ENCODE measurements around the gene SLC26A6. TPM values are rescaled to one million over a fixed set of nuclear protein-coding genes. Genes with fewer than 3 reads are reported as not detected.

Gene SLC26A6
- total and polyA plus RNA-seq, 4 donors, result 4.4 to 13.1 (median 6.3) TPM

DNA sequence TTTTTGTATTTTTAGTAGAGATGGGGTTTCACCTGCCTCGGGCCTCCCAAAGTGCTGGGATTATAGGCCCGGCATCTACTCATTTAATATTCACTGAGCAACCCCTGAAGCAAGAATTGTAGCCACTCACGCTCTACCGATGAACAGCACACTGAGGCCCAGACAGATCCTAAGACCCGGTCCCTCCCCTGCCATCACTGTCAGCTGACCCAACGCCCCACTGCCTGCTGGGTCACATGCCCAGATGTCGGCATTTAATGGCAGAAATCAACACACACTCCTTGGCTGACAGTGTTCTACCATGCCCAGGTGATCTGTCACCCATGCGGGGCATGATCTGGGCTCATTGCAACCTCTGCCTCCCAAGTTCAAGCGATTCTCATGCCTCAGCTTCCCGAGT is 10.5 kb downstream of the SLC26A6 start (continued):
- TF ChIP-seq, protein P1, sequence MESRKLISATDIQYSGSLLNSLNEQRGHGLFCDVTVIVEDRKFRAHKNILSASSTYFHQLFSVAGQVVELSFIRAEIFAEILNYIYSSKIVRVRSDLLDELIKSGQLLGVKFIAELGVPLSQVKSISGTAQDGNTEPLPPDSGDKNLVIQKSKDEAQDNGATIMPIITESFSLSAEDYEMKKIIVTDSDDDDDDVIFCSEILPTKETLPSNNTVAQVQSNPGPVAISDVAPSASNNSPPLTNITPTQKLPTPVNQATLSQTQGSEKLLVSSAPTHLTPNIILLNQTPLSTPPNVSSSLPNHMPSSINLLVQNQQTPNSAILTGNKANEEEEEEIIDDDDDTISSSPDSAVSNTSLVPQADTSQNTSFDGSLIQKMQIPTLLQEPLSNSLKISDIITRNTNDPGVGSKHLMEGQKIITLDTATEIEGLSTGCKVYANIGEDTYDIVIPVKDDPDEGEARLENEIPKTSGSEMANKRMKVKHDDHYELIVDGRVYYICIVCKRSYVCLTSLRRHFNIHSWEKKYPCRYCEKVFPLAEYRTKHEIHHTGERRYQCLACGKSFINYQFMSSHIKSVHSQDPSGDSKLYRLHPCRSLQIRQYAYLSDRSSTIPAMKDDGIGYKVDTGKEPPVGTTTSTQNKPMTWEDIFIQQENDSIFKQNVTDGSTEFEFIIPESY (IDR thresholded peaks at IDR 0.05), result no peak
- TF ChIP-seq HNF4A (conservative IDR thresholded peaks at IDR 0.05), result no peak
- TF ChIP-seq RAD21 (IDR thresholded peaks at IDR 0.05), result no peak
- no peak for TF ChIP-seq JUND (IDR thresholded peaks at IDR 0.05)
- no peak for TF ChIP-seq HNF4G (IDR thresholded peaks at IDR 0.05)
- TF ChIP-seq TAF1 (conservative IDR thresholded peaks at IDR 0.05), result no peak
- TF ChIP-seq FOXA2 (IDR thresholded peaks at IDR 0.05), result no peak
- TF ChIP-seq FOXA1 (IDR thresholded peaks at IDR 0.05), result no peak

- no peak for DNase-seq (ENCODE audit: low spot score)
- WGBS, result 82% methylated on average over 6 of the region's 6 CpGs
- Histone ChIP-seq H3K9me3 (ENCODE audit: control insufficient read depth in 4 of 4, low read length in 3 of 4) (no peaks in the 10 kb centered on the region), H3K4me1 (ENCODE audit: control insufficient read depth in 4 of 4, insufficient read depth in 4 of 4, low read length in 3 of 4) (no peaks in the 10 kb centered on the region), H3K27ac (ENCODE audit: low read depth in 1 of 2, low read length in 2 of 2) (no peak overlapping the region), H3K27me3 (ENCODE audit: control insufficient read depth in 4 of 4, insufficient read depth in 4 of 4, low read length in 3 of 4) (no peaks in the 10 kb centered on the region), H3K9ac (ENCODE audit: low read depth in 1 of 2, low read length in 2 of 2) (no peak overlapping the region), H3K4me3 (ENCODE audit: low read depth in 1 of 3, low read length in 3 of 3) (no peak overlapping the region), H3K36me3 (ENCODE audit: control insufficient read depth in 4 of 4, insufficient read depth in 3 of 4, low read depth in 1 of 4, low read length in 3 of 4) (peaks cover 4 to 34% (median 7%) of the 10 kb centered on the region in 4 donors)
- TF ChIP-seq MAX (IDR thresholded peaks at IDR 0.05), result no peak
- no peak for TF ChIP-seq JUND (IDR thresholded peaks at IDR 0.05)
- no peak for TF ChIP-seq RXRA (IDR thresholded peaks at IDR 0.05)
- no peak for TF ChIP-seq RAD21 (IDR thresholded peaks at IDR 0.05)
- TF ChIP-seq TAF1 (conservative IDR thresholded peaks at IDR 0.05), result no peak
- TF ChIP-seq, protein P1 (IDR thresholded peaks at IDR 0.05), result no peak
- TF ChIP-seq FOXA2 (IDR thresholded peaks at IDR 0.05), result no peak
- TF ChIP-seq FOXA1 (IDR thresholded peaks at IDR 0.05), result no peak
- TF ChIP-seq HNF4A (conservative IDR thresholded peaks at IDR 0.05), result no peak
- TF ChIP-seq HNF4G (IDR thresholded peaks at IDR 0.05), result no peak
- TF ChIP-seq EGR1 (IDR thresholded peaks at IDR 0.05; ENCODE audit: low read depth in 2 of 2), result no peak
- TF ChIP-seq, protein P2, sequence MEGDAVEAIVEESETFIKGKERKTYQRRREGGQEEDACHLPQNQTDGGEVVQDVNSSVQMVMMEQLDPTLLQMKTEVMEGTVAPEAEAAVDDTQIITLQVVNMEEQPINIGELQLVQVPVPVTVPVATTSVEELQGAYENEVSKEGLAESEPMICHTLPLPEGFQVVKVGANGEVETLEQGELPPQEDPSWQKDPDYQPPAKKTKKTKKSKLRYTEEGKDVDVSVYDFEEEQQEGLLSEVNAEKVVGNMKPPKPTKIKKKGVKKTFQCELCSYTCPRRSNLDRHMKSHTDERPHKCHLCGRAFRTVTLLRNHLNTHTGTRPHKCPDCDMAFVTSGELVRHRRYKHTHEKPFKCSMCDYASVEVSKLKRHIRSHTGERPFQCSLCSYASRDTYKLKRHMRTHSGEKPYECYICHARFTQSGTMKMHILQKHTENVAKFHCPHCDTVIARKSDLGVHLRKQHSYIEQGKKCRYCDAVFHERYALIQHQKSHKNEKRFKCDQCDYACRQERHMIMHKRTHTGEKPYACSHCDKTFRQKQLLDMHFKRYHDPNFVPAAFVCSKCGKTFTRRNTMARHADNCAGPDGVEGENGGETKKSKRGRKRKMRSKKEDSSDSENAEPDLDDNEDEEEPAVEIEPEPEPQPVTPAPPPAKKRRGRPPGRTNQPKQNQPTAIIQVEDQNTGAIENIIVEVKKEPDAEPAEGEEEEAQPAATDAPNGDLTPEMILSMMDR (IDR thresholded peaks at IDR 0.05; ENCODE audit: low read depth, low read length, missing input control), result no peak
- no peak for TF ChIP-seq YY1 (IDR thresholded peaks at IDR 0.05)
- TF ChIP-seq GABPA (IDR thresholded peaks at IDR 0.05 in 1 of 2, conservative IDR thresholded peaks at IDR 0.05 in 1 of 2), result no peak
- no peak for TF ChIP-seq SP1 (IDR thresholded peaks at IDR 0.05)
- TF ChIP-seq NR2F2 (IDR thresholded peaks at IDR 0.05), result no peak
- no peak for TF ChIP-seq ATF3 (IDR thresholded peaks at IDR 0.05)
- no peak for TF ChIP-seq REST (IDR thresholded peaks at IDR 0.05)
Observed at GRCh38 chr3:48623851-48624547, 11.3 kb downstream of the SLC26A6 start.
